HG02970 (cell line): ENCODE measurements around the gene CORO7.

Source experiments
- ATAC-seq: cut with Tn5 transposase; IDR thresholded peaks from one replicate; pipeline ENCODE4 v1.9.1; 2021; ENCODE audit warnings: mild to moderate bottlenecking, moderate library complexity, moderate number of reproducible peaks; ENCODE audit not compliant: unreplicated experiment, low FRiP score

The CORO7 gene

GRCh38 chr16:4426722-4427372 is 10.5 kb upstream of the CORO7 start:
- ATAC-seq: no peak

DNA sequence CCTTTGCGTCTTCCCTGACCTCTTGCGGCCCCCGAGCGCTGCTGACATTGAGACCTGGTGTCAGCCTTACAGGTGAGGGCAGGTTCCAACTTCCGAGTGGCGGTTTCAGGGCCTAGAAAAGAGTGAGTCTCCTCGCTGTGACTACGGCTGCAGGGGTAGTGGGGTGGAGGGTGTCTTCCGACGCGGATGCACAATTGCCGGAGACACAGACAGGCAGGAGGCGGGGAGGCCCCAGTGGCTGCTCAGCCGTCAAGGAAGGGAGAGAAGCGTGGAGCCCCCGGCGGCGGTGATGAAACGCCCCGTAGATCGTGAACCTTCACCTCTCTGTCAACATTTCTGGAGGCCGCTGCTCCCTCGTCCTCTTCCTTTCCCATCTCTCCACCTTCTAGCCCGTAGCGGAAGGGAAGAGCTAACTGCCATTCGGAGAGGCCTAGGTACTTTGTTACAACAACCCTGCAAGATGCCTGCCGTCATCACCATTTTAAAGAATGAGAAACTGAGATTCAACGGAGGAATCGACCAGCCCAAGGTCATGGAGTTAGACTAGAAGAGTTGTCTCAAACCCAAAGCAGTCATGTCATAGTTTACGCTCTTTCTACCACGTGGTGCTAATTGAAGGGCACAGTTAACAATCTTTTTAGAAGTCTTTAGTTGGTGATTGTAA is 9.8 kb upstream of the CORO7 start:
- peak; percentile 6 for ATAC-seq

- peak; percentile 88 for ATAC-seq
Observed at GRCh38 chr16:4425378-4426020, 9.1 kb upstream of the CORO7 start, which contains the start of gene DNAJA3. DNAJA3 (plus strand) TSS chr16:4425868; CDS start chr16:4425882, 14 bp downstream.

- no peak for ATAC-seq
Observed at GRCh38 chr16:4420505-4421105, 4.2 kb upstream of the CORO7 start.

DNA sequence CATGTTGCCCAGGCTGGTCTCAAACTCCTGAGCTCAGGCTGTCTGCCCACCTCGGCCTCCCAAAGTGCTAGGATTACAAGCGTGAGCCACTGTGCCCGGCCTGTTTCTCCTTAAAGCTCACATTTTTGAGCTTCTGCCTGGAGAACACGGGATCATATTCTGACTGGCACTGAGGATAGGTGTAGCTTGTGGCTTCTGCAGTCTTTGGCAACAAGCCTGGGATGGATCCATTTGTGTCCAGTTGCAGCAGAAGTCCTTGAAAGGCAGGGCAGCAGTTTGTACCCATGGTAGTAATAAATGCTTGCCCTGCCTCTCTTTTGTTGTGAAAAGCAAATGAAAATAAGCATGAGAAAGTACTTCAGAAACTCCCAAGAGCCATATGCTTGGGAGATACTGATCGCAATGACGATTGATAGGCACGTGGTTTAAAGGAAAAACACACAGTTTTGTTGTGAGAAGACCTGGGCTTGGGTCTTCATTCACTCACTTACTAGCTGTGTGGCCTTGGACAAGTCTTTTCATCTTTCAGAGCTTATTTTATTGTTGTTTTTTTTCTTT is 3.1 kb upstream of the CORO7 start:
- no peak for ATAC-seq

- peak; percentile 9 for ATAC-seq
Observed at GRCh38 chr16:4415538-4416199, 727 bp downstream of the CORO7 start.

DNA sequence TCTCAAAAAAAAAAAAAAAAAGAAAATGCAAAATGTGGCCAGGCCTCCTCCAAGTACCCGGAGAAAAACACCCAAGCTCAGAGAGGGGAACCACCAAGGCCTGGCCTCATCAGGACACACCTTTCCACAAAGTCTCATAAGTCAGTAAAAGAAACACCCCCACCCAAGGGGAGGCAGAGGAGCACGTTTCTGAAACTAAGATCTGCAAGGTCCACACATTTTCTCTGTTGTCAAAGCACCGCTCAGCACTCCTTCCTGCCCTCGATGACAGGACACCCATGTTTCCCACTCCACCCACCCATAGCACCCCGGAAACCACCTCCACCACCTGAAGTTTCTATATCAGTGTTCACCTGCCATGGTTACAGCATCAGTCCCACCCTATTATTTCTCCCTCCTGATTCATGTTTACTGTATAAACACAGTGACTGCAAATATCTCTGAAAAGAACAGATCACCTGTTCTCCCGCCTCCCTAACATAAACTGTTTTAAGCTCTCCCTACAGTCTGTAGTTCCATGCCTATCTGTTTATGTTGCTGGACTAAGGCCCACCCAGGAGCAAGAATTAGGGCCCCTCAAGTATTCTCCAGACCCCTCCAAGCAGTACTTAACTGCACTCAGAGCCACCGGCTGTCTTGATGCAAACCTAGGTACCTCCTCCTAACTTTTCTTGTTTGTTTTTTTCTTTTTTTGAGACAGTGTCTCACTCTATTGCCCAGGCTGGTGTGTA is 2.0 kb downstream of the CORO7 start:
- ATAC-seq: peak; percentile 53

- ATAC-seq: no peak
Observed at GRCh38 chr16:4412854-4413253, 3.5 kb downstream of the CORO7 start.

- no peak for ATAC-seq
Observed at GRCh38 chr16:4412159-4412558, 4.2 kb downstream of the CORO7 start.

- ATAC-seq: no peak
Observed at GRCh38 chr16:4411684-4412083, 4.7 kb downstream of the CORO7 start.

DNA sequence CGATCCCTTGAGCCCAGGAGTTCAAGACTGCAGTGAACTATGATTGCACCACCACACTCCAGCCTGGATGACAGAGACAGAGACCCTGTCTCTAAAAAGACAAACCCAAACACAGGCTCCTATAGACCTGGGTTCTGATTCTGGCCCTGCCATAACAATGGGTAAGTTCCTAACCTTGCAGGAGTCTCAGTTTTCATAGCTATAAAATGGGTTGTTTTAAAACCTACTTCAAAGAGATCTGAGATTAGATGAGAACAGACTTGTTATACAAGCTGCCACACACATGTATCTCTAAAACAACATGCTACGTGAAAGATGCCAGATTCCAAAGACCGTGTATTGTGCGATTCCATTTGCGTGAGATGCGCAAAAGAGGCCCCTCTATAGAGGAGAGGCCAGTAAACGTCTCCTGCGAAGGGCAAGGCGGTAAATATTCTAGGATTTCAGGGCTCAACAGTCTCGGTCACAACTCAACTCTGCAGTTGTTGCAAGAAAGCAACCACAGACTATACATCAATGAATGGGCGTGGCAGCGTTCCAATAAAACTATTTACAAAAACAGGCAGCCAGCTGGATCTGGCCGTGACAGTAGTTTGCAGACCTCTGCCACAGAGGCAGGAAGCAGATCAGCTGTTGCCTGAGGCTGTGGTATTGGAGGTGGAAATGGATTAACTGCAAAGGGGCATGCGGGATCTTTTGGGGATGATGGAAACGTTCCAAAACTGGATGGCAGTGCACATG is 5.9 kb downstream of the CORO7 start:
- ATAC-seq: no peak

- ATAC-seq: no peak
Observed at GRCh38 chr16:4409081-4409932, 7.1 kb downstream of the CORO7 start.

DNA sequence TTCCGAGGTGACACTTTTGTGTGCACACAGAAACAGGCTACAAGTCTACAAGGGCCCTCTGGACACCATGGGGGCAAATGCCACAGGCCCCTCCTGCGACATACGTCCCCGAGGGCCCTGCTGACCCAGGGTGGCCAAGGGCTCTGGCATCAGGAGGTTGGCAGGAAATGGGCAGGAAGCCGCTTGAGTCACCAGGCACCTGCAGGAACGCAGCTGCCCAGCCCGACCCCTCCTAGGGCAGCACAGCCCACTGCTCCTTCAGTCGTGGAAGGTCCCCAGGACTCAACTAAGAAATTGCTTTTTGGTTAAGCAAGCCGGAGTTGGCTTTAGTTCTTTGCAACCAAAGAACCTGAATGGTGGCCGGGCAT is 8.1 kb downstream of the CORO7 start:
- no peak for ATAC-seq

GRCh38 chr16:4407543-4408322 is 8.7 kb downstream of the CORO7 start:
- no peak for ATAC-seq

DNA sequence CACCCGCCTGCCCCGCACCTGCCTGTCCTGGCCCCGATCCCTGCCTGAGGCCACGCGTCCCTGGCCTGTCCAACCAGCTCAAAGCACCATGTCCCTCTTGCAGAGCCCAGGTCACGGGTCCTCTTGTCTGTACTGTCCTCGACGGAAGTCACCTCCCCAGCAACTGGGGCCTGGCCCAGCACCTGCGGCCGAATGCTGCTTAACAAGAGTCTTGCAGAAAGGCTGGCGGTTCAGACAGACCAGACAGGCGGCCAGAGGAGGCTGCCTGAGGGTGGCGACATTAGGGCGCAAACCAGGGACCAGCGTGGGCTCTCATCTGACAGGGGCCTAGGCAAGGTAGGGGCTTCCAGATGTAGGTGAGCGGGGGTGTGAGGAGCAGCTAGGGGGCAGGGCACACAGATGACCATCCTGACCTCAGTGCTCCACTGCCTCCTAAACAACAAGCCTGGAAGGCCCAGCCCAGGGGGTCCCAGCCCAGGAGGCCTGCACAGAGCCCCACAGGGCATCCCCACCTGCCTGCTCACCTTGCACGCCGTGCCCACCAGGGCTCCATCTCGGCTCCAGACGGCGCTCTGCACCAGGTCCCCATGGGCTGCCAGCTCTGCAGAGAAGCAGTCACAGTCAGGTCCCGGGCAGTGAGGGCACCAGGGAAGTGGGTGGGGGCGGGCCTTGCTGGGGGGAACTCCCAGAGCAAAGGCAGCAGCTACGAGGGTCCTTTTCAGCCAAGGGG is 11.3 kb downstream of the CORO7 start:
- no peak for ATAC-seq

DNA sequence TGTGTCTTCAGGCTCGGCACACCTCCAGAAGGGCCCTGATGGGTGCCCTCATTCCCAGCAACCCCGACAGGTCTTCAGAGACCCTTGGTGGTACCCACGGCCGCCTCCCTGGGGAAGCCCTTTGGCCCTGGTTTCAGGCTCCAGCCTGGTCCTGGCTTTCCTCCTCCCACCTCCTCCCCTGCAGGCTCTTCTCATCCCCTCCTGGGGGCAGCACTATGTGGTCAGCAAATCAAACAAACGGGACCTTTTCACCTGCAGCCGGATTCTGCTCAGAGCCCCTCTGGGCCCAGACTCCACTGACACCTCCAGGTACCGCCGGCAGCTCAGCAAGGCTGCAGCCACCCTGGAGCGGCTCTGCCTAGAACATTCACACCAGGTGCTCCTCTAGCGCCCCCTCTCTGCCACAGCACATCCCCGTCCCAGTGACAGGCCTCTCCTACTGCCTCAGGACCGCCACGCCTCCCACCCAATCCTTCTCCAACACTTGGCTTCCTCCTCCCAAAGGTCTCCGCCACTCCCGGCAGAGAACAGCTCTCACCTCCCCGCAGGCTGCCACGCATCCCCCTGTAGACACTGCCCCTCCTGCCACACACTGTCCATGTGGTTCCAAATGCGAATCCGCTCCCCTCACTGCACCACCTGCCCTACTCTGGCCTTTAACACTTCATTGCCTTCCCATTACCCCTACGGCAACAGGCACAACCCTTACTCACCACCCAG is 12.0 kb downstream of the CORO7 start:
- no peak for ATAC-seq
